Astrocyte of the cerebellum (primary cell): ENCODE measurements around the gene NOP56.
"Not testable (repeated sequence)": the region's sequence is repeated elsewhere in the genome, so short reads cannot be mapped to it uniquely, and the experiment has no call there.

Source experiments
- DNase-seq: peaks from one replicate; pipeline ENCODE4 v3.0.0-alpha.2; 2011; ENCODE audit warnings: low read depth
- H3K4me3 ChIP-seq: 2 replicates; pipeline ENCODE4 v1.5.1; 2011; ENCODE audit warnings: mild to moderate bottlenecking, low read depth, low read length, moderate library complexity
- CTCF ChIP-seq: IDR thresholded peaks from 2 replicates; pipeline ENCODE4 v1.5.1; 2012; ENCODE audit warnings: low read length, low read depth, moderate library complexity, mild to moderate bottlenecking; ENCODE audit errors: missing control alignments
- in situ Hi-C: cut with HindIII; loops from 2 replicates; pipeline ENCODE4 v1.10.0; 2017; ENCODE audit warnings: low sequenced_read_pairs

NOP56 gene

GRCh38 chr20:2694519-2694918, 42.1 kb downstream of the NOP56 start:
- no peak for TF ChIP-seq CTCF
- H3K4me3 ChIP-seq = no peak overlapping the region
- no peak for DNase-seq
- in situ Hi-C loops = no loop called here

DNA sequence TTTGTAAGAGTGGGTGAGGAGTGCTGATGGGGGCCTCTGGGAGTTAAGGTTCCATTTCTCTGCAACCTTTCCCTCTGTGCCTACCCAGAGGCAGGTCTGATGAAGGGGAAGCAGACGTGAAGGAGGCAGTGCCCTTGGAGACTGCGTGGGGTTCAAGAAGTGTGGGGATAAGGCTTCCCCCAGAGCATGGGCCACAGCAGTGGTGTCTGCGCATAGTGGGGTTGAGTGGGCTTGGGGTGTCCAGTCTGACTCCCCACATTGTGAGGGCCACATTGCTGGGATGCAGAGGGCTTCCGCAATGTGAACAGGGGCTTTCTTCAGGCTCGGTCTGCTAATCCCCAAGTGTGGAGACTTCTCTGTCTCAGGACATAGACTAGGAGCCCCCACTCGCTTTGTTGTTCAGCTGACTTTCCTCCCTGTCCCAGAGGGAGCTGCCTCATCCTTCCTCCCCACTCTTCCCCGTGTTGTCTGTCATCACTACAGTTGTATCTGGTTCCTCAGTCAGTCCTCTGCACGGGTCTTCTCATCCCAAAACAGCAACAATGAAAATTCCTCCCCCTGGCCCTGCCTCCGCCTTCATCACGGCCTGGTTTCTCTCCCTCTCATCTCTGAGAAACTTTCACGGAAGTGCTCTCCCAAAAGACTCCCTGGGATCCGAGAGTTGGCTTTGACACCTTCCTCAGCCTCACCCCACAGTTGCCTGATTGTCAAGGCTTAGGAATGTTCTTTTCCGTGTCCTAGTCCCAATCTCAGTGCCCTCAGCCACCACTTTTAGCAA, 43.0 kb downstream of the NOP56 start:
- no peak for DNase-seq
- H3K4me3 ChIP-seq = no peak overlapping the region
- in situ Hi-C loops = no loop called here
- TF ChIP-seq CTCF = no peak

DNA sequence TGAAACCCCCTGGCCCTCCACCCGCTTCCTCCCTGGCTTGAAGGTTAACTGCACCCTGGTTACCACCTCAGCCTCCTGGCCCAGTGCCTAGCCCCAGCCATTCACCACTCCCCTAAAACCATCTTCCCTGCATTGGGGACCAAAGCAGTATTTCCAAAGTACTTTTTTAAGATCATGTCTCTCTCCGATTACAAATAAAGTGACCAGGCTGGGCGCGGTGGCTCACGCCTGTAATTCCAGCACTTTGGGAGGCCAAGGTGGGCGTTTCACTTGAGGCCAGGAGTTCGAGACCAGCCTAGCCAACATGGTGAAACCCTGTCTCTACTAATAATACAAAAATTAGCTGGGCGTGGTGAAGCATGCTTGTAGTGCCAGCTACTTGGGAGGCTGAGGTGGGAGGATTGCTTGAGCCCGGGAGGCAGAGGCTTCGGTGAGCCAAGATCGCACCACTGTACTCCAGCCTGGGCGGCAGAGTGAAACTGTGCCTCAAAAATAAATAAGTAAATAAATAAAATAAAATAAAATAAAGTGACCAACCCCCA, 43.6 kb downstream of the NOP56 start:
- H3K4me3 ChIP-seq, in situ Hi-C loops: not testable (repeated sequence)

GRCh38 chr20:2696646-2697045, 44.2 kb downstream of the NOP56 start:
- no peak for TF ChIP-seq CTCF
- in situ Hi-C loops = no loop called here
- no peak overlapping the region for H3K4me3 ChIP-seq
- DNase-seq = no peak

More for the DNA sequence above, 43.6 kb downstream of the NOP56 start:
- not testable (repeated sequence) for DNase-seq

- no peak for DNase-seq
- H3K4me3 ChIP-seq = no peak overlapping the region
- TF ChIP-seq CTCF = no peak
- in situ Hi-C loops = no loop called here
Observed at GRCh38 chr20:2697768-2698167, 45.3 kb downstream of the NOP56 start.

DNA sequence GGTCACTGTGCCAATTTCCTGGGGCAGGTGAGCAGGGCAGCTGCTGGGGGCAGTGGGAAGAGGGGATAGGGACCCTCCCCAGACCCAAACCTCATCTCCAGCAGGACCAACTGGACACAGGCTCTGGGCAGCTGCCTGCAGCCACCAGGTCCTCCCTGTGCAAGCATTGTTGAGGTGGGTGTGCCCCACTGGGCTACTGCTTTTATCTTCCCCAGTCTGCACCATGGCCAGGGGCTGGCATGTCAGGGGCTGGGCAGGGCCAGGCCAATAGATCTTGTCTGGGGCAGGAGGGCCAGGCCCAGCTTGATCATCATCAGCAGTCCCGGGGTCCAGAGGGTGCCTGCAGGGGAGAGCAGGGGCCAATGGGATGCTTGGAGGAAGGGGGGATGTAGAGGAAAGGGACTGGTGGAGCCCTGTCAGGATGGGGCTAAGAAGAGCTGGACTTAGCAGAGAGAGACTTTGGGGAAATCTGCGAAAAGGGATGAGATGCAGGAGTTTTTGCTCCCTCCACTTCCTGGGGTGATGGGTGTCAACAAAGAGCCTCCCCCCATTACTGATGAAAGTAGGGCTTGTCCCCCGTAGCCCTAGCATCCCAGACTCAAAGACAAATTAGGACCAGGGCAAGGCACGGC, 45.9 kb downstream of the NOP56 start:
- no peak for TF ChIP-seq CTCF
- DNase-seq = no peak
- H3K4me3 ChIP-seq = no peak overlapping the region
- in situ Hi-C loops = no loop called here

DNA sequence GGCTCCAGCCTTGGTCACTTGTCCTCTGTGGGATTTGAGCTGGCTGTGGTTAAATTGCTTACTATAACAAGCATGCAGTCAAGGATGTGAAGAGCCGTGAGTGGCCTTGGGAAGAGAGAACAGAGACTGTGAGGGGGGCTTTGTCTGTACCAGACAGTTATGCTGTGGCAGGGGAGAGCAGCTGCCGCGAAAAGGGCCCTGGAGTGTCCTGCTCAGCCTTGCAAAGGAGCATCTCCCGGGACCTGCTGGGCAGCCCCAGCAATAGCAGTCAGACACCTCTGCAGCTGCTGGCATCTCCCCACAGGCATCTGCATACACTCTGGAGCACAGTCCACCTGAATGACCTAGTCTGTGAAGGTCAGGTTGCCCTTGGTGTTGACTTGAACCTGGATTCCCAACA, 46.5 kb downstream of the NOP56 start:
- in situ Hi-C loops = no loop called here
- no peak overlapping the region for H3K4me3 ChIP-seq
- TF ChIP-seq CTCF = no peak
- no peak for DNase-seq
